T follicular helper cell (primary cell): ENCODE measurements around the gene KIF23.

Experiments
- DNase-seq: peaks from one replicate; pipeline ENCODE4 v3.0.0-alpha.2; 2020; ENCODE audit warnings: low read depth

The KIF23 gene

GRCh38 chr15:69394556-69395282 is 19.4 kb upstream of the KIF23 start:
- peak; percentile 67 for DNase-seq

GRCh38 chr15:69395460-69395859 is 18.7 kb upstream of the KIF23 start:
- no peak for DNase-seq

- DNase-seq = no peak
These were observed 18.2 kb upstream of the KIF23 start for GRCh38 chr15:69395991-69396390.

GRCh38 chr15:69398491-69398891 is 15.7 kb upstream of the KIF23 start:
- no peak for DNase-seq

- no peak for DNase-seq
These were observed 13.3 kb upstream of the KIF23 start for GRCh38 chr15:69400850-69401249.

GRCh38 chr15:69402816-69403215 is 11.3 kb upstream of the KIF23 start:
- no peak for DNase-seq

GRCh38 chr15:69403594-69403993 is 10.6 kb upstream of the KIF23 start:
- no peak for DNase-seq

GRCh38 chr15:69405110-69405509 is 9.0 kb upstream of the KIF23 start:
- DNase-seq = no peak

- no peak for DNase-seq
These were observed 6.3 kb upstream of the KIF23 start for GRCh38 chr15:69407719-69408400.

- no peak for DNase-seq
These were observed 5.3 kb upstream of the KIF23 start for GRCh38 chr15:69408841-69409240.

GRCh38 chr15:69410248-69410874 is 3.8 kb upstream of the KIF23 start:
- DNase-seq = no peak

GRCh38 chr15:69412274-69412673 is 1.9 kb upstream of the KIF23 start:
- no peak for DNase-seq

GRCh38 chr15:69412701-69413100 is 1.4 kb upstream of the KIF23 start:
- no peak for DNase-seq

GRCh38 chr15:69414701-69415167 is 585 bp downstream of the KIF23 start:
- DNase-seq = no peak

GRCh38 chr15:69415381-69415780 is 1.2 kb downstream of the KIF23 start:
- DNase-seq = no peak

- DNase-seq = no peak
These were observed 3.4 kb downstream of the KIF23 start for GRCh38 chr15:69417581-69417980.

GRCh38 chr15:69421498-69421897 is 7.3 kb downstream of the KIF23 start:
- no peak for DNase-seq

- no peak for DNase-seq
These were observed 8.3 kb downstream of the KIF23 start for GRCh38 chr15:69422336-69422895.

- no peak for DNase-seq
These were observed 9.9 kb downstream of the KIF23 start for GRCh38 chr15:69424001-69424400.

- no peak for DNase-seq
These were observed 10.7 kb downstream of the KIF23 start for GRCh38 chr15:69424748-69425413.

GRCh38 chr15:69433831-69434230 is 19.7 kb downstream of the KIF23 start:
- no peak for DNase-seq

- DNase-seq = no peak
These were observed 20.1 kb downstream of the KIF23 start for GRCh38 chr15:69434238-69434637.
